Limb (tissue), 2 donors: Measurements from ENCODE around the gene TPPP.
A peak's percentile ranks its signal among the peaks of the same experiment; 100 is the strongest.
"Not testable (repeated sequence)": the region's sequence is repeated elsewhere in the genome, so short reads cannot be mapped to it uniquely, and the experiment has no call there.

Source experiments
- DNase-seq, 2 donors: peaks; one replicate each; pipeline ENCODE4 v3.0.0-alpha.2; 2016; ENCODE audit errors: extremely low spot score in 2 of 2

TPPP gene

GRCh38 chr5:693271-694041 lies at the start of gene TPPP:
TSS of gene TPPP (minus strand) at chr5:693352. CDS start at chr5:678060, 15,292 bp downstream.
- peak; percentile 57 to 93 for DNase-seq

GRCh38 chr5:742276-742675 lies 49.1 kb upstream of the TPPP start:
- DNase-seq, result not testable (repeated sequence)

GRCh38 chr5:734145-734544 lies 41.0 kb upstream of the TPPP start:
- not testable (repeated sequence) for DNase-seq

GRCh38 chr5:732754-733454 lies 39.8 kb upstream of the TPPP start:
- not testable (repeated sequence) for DNase-seq

GRCh38 chr5:729225-729624 lies 36.1 kb upstream of the TPPP start:
- not testable (repeated sequence) for DNase-seq

GRCh38 chr5:727087-727486 lies 33.9 kb upstream of the TPPP start:
- DNase-seq, result not testable (repeated sequence)

GRCh38 chr5:723865-724264 lies 30.7 kb upstream of the TPPP start:
- DNase-seq, result not testable (repeated sequence)

- not testable (repeated sequence) for DNase-seq
Measured at GRCh38 chr5:723309-723708, 30.2 kb upstream of the TPPP start.

GRCh38 chr5:719379-719778 lies 26.2 kb upstream of the TPPP start:
- not testable (repeated sequence) for DNase-seq

- no peak for DNase-seq
Measured at GRCh38 chr5:717143-717542, 24.0 kb upstream of the TPPP start.

- not testable (repeated sequence) for DNase-seq
Measured at GRCh38 chr5:716740-717139, 23.6 kb upstream of the TPPP start.

GRCh38 chr5:715636-716035 lies 22.5 kb upstream of the TPPP start:
- not testable (repeated sequence) for DNase-seq

GRCh38 chr5:714215-715118 lies 21.3 kb upstream of the TPPP start:
- not testable (repeated sequence) for DNase-seq

GRCh38 chr5:713686-714085 lies 20.5 kb upstream of the TPPP start:
- DNase-seq, result not testable (repeated sequence)

GRCh38 chr5:708848-709517 lies 15.8 kb upstream of the TPPP start:
- not testable (repeated sequence) for DNase-seq

GRCh38 chr5:708374-708773 lies 15.2 kb upstream of the TPPP start:
- DNase-seq, result not testable (repeated sequence)

GRCh38 chr5:706127-706526 lies 13.0 kb upstream of the TPPP start:
- not testable (repeated sequence) for DNase-seq

GRCh38 chr5:696753-697702 lies 3.9 kb upstream of the TPPP start:
- DNase-seq, result not testable (repeated sequence)

GRCh38 chr5:696191-696590 lies 3.0 kb upstream of the TPPP start:
- DNase-seq, result not testable (repeated sequence)

GRCh38 chr5:695475-695874 lies 2.3 kb upstream of the TPPP start:
- DNase-seq, result not testable (repeated sequence)
